ENCODE measurements around the gene RALGPS2.
"Not testable (repeated sequence)": the region's sequence is repeated elsewhere in the genome, so short reads cannot be mapped to it uniquely, and the experiment has no call there.

RALGPS2 gene

DNA sequence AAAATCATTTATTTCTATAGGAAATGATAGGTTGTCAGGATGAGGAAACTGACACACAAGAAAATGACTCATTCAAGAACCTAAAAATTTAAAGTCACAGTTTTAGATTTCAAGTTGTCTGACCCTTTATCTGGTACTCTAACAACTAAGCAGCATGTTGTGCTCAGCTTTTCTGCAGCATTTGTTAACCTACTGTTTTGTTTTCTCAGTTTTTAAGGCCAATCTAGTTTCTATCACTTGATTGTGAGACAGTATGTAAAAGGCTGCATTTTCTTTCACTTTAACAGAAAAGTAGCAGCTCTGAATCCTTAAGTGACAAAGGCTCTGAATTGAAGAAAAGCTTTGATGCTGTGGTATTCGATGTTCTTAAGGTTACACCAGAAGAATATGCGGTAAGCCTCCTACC lies 59.1 kb downstream of the RALGPS2 start:
- no peak for DNase-seq

DNA sequence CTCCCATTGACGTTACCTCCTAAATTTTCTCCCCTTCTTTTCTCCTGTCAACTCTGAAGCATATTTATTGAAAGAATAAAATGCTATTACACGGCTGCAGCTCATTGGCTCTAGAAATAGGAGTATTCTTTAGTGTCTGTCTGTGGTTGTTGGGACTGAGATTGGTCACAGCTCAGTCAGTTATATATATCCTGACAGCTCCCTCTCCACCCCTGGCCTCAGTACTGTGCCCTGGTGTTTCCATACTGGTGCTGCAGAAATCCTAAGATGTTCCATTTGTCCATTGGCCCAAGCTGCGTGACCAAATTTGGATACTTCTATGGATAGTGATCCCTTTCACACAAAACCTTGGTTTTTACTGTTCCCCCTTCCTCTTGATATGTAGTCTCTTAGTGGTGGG lies 67.3 kb downstream of the RALGPS2 start:
- DNase-seq, result no peak

GRCh38 chr1:178796013-178796412 lies 71.0 kb downstream of the RALGPS2 start:
- no peak for DNase-seq

GRCh38 chr1:178797590-178797989 lies 72.5 kb downstream of the RALGPS2 start:
- no peak for DNase-seq

DNA sequence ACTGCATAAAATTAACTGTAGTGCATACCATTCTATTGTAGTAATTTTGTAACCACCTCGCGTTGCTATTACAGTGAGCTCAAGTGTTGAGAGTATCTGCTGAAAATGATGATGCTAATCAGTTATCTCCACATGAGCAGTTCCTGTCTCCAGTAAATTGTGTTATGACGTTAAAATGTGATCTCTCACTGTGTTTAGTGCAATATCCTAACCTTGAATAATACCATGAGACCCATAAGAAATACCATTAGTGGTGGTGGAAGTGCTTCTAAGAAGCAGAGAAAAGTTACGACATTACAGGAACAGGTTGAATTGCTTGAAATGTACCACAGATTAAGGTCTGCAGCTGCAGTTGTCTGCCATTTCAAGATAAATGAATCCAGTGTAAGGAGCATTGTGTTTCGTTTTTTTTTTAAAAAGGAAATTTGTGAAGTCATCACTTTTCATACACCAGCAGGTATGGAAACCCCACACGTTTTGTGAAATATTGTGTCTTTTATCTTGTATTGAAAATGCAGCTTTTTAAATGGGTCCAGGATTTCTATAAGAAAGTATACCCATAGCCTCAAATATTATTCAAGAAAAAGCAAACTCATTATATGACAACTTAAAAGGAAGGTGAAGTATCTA lies 73.3 kb downstream of the RALGPS2 start:
- DNase-seq, result no peak

- no peak for DNase-seq
Observed at GRCh38 chr1:178802873-178803272, 77.8 kb downstream of the RALGPS2 start.

DNA sequence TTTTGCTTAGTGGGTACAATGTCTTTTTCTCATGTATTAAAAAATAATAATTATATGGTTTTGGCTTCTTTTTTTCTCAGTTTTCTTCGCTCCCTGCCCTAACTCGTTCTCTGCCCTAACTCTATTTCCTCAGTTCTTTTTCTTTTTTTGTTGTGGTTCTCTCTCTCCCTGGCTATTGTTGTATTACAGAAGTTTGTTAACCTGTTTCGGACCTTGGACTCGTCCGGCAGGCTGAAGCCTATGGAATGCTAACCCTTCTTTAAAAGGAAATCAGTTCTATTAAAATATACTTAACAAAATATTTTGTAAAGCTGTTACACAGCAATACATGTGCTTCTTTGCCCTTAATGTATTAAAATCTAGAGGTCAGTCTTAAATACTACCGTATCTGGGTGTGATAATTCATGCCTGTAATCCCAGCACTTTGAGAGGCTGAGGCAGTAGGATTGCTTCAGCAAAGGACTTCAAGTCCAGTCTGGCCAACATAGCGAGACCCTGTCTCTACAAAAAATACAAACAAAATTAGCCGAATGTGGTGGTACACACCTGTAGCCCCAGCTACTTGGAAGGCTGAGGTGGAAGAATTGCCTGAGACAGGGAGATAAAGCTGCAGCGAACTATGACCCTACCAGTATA lies 81.7 kb downstream of the RALGPS2 start:
- DNase-seq, result no peak

GRCh38 chr1:178808529-178808928 lies 83.5 kb downstream of the RALGPS2 start:
- no peak for DNase-seq

GRCh38 chr1:178810585-178810984 lies 85.5 kb downstream of the RALGPS2 start:
- DNase-seq, result no peak

DNA sequence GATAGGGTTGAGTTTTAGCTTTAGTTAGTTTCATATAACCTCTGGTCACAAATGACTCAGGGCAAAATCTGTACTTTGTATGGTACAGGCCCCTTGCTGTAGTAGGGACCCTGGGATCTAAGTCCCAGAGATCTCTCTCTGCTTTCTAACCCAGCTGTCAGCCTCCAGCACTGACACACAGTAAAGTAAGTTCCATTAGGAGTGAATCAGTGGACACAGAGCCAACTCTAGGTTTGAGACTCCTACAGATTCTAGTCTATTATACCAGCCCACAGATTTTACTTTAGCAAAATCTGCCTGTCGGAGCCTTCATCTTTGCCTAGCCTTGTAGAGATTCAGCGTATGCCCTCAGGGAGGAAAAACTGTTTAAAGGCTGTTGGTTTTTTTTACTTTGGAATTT lies 93.4 kb downstream of the RALGPS2 start:
- DNase-seq, result no peak

DNA sequence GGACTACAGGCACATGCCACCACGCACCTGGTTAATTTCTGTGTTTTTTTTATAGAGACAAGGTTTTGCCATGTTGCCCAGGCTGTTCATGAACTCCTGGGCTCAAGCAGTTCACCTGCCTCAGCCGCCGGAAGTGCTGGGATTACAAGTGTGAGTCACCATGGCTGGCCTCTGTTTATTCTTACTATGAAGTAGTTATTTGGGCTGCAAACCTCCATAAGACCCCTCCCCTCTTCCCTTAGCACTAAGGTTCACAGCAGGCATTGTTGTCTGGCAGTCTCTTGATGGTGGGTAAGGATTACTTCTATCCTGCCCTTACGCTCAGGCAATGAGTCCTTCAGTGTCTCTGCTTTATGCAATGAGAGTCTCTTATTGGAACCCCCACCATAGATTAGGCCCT lies 94.1 kb downstream of the RALGPS2 start:
- DNase-seq, result no peak

- DNase-seq, result no peak
Observed at GRCh38 chr1:178821134-178821866, 96.3 kb downstream of the RALGPS2 start.

GRCh38 chr1:178825167-178825566 lies 100.1 kb downstream of the RALGPS2 start:
- no peak for DNase-seq

GRCh38 chr1:178844436-178844835 lies 119.4 kb downstream of the RALGPS2 start:
- DNase-seq, result no peak

DNA sequence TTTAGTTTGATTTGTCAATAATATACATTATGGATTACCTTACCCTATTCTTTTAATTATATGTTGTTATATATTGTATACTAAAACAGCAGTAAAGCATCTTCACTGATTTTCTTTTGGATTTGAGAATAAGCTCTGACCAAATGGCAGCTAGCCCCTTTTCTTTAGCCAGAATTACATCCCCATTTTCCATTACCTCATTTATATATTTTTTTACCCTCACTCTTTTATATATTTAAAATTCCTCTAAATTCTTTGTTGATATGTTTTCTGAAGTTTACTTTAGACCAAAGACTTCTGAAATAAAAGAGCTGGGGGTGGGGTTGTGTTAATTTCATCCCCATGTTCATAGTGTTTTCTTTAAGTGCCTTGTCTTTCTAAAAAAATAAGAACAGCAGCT lies 121.3 kb downstream of the RALGPS2 start:
- DNase-seq, result no peak

GRCh38 chr1:178847396-178847849 lies 122.4 kb downstream of the RALGPS2 start:
- no peak for DNase-seq

DNA sequence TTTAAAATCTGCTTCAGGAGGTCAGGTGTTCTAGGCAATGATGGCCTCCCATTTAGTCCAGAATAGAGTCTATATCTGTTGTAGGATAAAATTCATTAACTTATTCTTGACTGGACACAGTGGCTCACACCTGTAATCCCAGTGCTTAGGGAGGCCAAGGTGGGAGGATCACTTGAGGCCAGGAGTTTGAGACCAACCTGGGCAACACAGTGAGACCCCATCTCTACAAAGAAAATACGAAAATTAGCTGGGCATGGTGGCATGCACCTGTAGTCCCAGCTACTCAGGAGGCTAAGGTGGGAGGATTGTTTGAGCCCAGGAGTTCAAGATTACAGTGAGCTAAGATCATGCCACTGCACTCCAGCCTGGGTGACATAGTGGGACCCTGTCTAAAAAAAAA lies 122.9 kb downstream of the RALGPS2 start:
- not testable (repeated sequence) for DNase-seq

- DNase-seq, result no peak
Observed at GRCh38 chr1:178849918-178850317, 124.9 kb downstream of the RALGPS2 start.

DNA sequence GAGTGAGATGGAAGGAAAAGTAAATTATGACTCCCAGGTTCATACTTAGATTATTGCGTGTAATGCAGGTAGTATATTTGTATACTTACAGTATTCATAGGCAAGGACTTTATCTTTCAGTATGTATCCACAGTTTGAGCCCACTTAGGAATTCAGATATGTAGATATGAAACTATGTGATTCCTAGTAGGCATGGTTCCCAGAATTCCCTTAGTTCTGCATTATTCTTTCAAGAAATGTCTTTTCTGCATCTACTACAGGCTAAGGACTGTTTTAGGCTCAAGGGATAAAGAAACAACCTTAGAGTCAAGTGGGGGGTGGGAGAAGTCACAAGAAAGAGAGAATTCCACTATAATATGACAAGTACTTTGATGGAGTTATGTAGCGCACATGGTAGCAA lies 132.1 kb downstream of the RALGPS2 start:
- no peak for DNase-seq

- no peak for DNase-seq
Observed at GRCh38 chr1:178862416-178862815, 137.4 kb downstream of the RALGPS2 start.

DNA sequence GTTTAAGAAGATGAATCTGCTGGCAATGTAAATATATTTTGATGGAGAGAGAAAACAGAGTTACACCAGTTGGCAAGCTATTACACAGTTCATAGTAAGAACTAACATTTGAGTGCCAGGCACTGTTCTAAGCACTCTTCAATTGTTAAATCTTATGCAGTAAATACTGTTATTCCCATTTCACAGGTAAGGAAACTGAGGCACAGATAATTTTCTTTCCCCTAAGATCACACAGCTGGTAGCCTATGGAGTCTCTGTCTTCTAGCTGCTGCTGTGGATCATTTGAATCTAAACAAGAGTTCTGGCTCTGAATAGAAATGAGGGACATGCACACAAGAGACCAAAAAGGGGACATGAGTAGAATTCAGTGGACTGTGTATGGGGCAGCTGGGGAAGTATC lies 137.8 kb downstream of the RALGPS2 start:
- no peak for DNase-seq

GRCh38 chr1:178864326-178864725 lies 139.3 kb downstream of the RALGPS2 start:
- DNase-seq, result no peak

DNA sequence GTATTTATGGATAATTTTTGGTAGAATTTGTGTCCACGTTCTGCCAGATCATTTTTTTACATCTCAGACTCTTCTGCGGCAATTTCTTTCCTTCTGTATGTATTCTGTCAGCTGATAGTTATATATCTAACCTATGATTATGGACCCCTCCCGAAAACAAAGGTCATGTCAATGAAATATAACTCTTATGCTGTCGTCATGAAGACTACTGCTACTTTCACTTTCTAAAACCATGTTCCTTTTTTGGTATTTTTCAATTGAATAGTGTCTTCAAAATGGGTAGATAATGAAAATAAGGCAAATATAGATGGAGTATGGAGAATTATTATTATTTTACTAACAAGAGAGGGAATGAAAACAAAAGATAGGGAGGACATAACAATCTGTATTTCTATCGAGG lies 142.6 kb downstream of the RALGPS2 start:
- DNase-seq, result no peak

GRCh38 chr1:178868706-178869105 lies 143.7 kb downstream of the RALGPS2 start:
- DNase-seq, result no peak

All from activated effector memory CD4-positive, alpha-beta T cell treated with Interleukin-2 at 50 U/mL for 16 hours (primary cell).